Left ventricle myocardium inferior (tissue), 1 donor: ENCODE measurements around the gene UCN. TPM values are rescaled to one million over a fixed set of nuclear protein-coding genes. Genes with fewer than 3 reads are reported as not detected.
"Not testable (repeated sequence)": the region's sequence is repeated elsewhere in the genome, so short reads cannot be mapped to it uniquely, and the experiment has no call there.

ENCODE experiments used
- DNase-seq: peaks from one replicate; pipeline ENCODE4 v3.0.0-alpha.2; 2020
- H3K27ac ChIP-seq: fragments of 200-600 bp; replicated peaks from 2 replicates; pipeline ENCODE4 v1.8.0; 2021
- H3K27me3 ChIP-seq: fragments of 200-600 bp; 2 replicates; pipeline ENCODE4 v1.8.0; 2021; ENCODE audit warnings: low read depth
- H3K36me3 ChIP-seq: fragments of 200-600 bp; 2 replicates; pipeline ENCODE4 v1.8.0; 2021
- H3K4me1 ChIP-seq: fragments of 200-600 bp; 2 replicates; pipeline ENCODE4 v1.8.0; 2021
- H3K4me3 ChIP-seq: fragments of 200-600 bp; 2 replicates; pipeline ENCODE4 v1.8.0; 2021; ENCODE audit warnings: mild to moderate bottlenecking, moderate library complexity
- H3K9me3 ChIP-seq: fragments of 200-600 bp; replicated peaks from 2 replicates; pipeline ENCODE4 v1.8.0; 2021
- intact Hi-C: fragments of 100-400 bp; cut with micrococcal nuclease; formaldehyde crosslinking; loops from one replicate; pipeline ENCODE4 v1.11.0; 2022
- total RNA-seq: library from RNA; stranded (reverse); fragmentation: NEBNext Ultra II Directional; extraction: Animal tissue kit (Norgen Biotek cat#: 25700); gene quantifications from one replicate; pipeline ENCODE4 v1.2.1, GENCODE V29; 2021
- TF ChIP-seq, protein P1 (sequence below): fragments of 200-600 bp; IDR thresholded peaks from 2 replicates; pipeline ENCODE4 v1.8.0; 2021; ENCODE audit warnings: antibody characterized with exemption, mild to moderate bottlenecking, borderline replicate concordance
- donor health status: DM: no; HTN: yes; CAD: no; lungs with severe emphysema.

UCN gene
- total RNA-seq, 1 donor from 2014 or later = 1.5 TPM

DNA sequence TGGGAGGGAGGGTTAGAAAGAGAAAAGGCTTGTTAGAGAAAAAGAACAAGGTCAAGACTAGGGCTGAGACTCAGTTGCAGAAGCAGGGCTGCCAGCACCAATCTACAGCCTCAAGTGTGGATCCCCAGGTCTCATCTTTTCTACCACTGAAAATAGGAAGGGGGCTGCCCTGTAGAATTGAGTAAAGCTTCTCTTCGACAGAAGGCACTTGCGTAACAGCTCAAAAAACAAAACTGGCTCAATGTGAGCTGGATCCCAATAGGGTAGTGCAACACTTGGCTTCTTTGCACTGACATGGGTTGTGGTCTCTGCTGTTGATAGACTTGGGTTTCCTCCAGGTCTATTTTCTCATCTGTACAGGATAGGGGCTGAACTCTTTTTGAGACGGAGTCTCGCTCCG is 16.5 kb upstream of the UCN start:
- TF ChIP-seq, protein P1, sequence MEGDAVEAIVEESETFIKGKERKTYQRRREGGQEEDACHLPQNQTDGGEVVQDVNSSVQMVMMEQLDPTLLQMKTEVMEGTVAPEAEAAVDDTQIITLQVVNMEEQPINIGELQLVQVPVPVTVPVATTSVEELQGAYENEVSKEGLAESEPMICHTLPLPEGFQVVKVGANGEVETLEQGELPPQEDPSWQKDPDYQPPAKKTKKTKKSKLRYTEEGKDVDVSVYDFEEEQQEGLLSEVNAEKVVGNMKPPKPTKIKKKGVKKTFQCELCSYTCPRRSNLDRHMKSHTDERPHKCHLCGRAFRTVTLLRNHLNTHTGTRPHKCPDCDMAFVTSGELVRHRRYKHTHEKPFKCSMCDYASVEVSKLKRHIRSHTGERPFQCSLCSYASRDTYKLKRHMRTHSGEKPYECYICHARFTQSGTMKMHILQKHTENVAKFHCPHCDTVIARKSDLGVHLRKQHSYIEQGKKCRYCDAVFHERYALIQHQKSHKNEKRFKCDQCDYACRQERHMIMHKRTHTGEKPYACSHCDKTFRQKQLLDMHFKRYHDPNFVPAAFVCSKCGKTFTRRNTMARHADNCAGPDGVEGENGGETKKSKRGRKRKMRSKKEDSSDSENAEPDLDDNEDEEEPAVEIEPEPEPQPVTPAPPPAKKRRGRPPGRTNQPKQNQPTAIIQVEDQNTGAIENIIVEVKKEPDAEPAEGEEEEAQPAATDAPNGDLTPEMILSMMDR = no peak
- Histone ChIP-seq H3K9me3 (no peaks in the 10 kb centered on the region), H3K27me3 (no peaks in the 10 kb centered on the region), H3K36me3 (peaks cover 44% of the 10 kb centered on the region), H3K27ac (peak overlapping the region; percentile 96), H3K4me1 (peaks cover 43% of the 10 kb centered on the region), H3K4me3 (no peak overlapping the region)
- DNase-seq = no peak
- intact Hi-C loops = no loop called here

DNA sequence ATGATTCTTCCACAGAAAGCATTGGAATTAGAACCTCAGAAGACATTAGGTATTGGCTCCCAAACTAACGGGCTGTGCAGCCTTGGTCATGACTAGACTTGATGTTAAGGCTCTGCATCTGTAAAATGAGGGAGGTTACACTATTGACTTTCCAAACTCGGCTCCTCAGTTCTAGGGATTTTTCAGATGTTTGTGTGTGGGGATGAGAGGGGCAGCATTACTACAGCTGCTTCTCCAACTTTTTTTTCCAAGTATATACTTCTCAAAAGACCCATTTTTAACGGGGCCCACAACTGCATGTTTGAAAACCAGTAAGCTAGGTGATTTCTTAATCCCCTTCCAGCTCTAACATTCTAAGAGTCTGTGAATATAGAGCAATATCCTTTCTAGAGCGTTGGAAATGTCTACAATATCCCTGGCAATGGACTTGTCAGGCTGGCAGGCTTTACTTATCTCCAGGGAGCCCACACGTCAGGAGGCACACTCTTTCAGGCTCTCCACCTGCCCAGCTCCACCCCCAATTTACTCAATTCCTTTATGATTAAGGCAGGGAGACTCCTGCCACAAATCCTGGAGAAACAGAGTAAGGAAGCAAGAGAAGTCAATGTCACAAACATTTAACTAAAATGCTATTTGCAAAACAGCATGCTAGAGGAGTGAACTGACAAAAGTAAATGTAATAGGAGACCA is 15.5 kb upstream of the UCN start:
- TF ChIP-seq, protein P1 = no peak
- H3K36me3 ChIP-seq = peaks cover 34% of the 10 kb centered on the region
- peak overlapping the region; percentile 87 for H3K4me3 ChIP-seq
- no peaks in the 10 kb centered on the region for H3K9me3 ChIP-seq
- no peaks in the 10 kb centered on the region for H3K27me3 ChIP-seq
- DNase-seq = no peak
- intact Hi-C loops = no loop called here
- peak overlapping the region; percentile 96 for H3K27ac ChIP-seq
- peaks cover 43% of the 10 kb centered on the region for H3K4me1 ChIP-seq

GRCh38 chr2:27322766-27323595 is 14.7 kb upstream of the UCN start, which contains the start of gene MPV17:
MPV17 (minus strand) TSS chr2:27323097; CDS start chr2:27322517, 580 bp downstream.
- Histone ChIP-seq H3K4me3 (peak within 1 kb of the TSS; percentile 87), H3K9me3 (no peaks in the 10 kb centered on the region), H3K4me1 (peaks cover 43% of the 10 kb centered on the region), H3K27me3 (no peaks in the 10 kb centered on the region), H3K27ac (peak within 1 kb of the TSS; percentile 96), H3K36me3 (peaks cover 26% of the 10 kb centered on the region)
- DNase-seq = peak; percentile 91
- TF ChIP-seq, protein P1 = no peak
- intact Hi-C loops = no loop called here

- peak overlapping the region; percentile 96 for H3K27ac ChIP-seq
- intact Hi-C loops = no loop called here
- peaks cover 43% of the 10 kb centered on the region for H3K4me1 ChIP-seq
- DNase-seq = no peak
- H3K27me3 ChIP-seq = no peaks in the 10 kb centered on the region
- no peaks in the 10 kb centered on the region for H3K9me3 ChIP-seq
- H3K36me3 ChIP-seq = peaks cover 20% of the 10 kb centered on the region
- H3K4me3 ChIP-seq = peak overlapping the region; percentile 87
- TF ChIP-seq, protein P1 = no peak
Measured at GRCh38 chr2:27322301-27322765, 14.1 kb upstream of the UCN start.

DNA sequence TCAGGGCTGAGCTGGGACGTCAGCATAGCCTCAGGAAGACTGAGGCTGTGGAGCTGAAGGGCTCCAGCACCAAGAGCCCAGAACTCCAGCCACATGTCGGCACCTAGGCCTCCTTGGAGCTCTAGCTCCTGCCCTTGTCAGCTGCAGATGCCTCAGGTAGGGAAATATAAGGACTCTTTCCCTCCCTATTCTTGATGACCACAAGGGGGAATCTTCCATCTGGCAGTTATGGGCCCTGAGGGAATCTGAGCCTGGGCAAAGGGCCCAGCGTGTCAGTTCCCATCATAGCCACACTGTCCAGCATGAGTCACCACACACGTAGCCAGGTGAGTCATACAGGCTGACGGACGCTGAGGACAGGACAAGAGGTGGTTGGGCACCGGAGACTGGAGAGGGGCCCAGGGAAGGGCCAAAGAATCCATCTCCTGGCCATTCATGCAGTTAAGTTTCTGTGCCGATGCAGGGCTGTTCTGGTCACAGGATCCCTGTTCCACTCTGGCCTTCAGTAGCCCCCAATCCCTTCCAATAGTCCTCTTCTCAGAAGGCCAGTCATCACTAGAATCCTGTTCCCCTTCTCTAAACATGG is 12.8 kb upstream of the UCN start:
- Histone ChIP-seq H3K4me3 (peak overlapping the region; percentile 2), H3K27ac (peak overlapping the region; percentile 96), H3K36me3 (peaks cover 7% of the 10 kb centered on the region), H3K27me3 (no peaks in the 10 kb centered on the region), H3K4me1 (peaks cover 50% of the 10 kb centered on the region), H3K9me3 (no peaks in the 10 kb centered on the region)
- intact Hi-C loops = no loop called here
- DNase-seq = peak; percentile 71
- TF ChIP-seq, protein P1 = peak; percentile 53

DNA sequence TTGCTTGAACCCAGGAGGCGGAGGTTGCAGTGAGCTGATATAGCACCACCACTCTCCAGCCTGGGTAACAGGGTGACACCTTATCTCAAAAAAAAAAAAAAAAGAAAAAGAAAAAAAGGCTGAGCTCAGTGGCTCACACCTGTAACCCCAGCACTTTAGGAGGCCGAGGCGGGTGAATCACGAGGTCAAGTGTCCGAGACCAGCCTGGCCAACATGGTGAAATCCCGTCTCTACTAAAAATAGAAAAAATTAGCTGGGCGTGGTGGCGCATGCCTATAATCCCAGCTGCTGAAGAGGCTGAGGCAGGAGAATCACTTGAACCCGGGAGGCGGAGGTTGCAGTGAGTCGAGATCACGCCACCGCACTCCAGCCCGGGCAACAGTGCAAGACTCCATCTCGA is 11.6 kb upstream of the UCN start:
- DNase-seq, H3K27ac ChIP-seq, H3K27me3 ChIP-seq, H3K36me3 ChIP-seq, H3K9me3 ChIP-seq, intact Hi-C loops, H3K4me3 ChIP-seq: not testable (repeated sequence)
- H3K4me1 ChIP-seq = peaks cover 49% of the 10 kb centered on the region
